TTC549 (cell line): ENCODE data around the gene TRPV5.

Experiments
- FAIRE-seq: peaks from 2 replicates; lab custom pipeline; 2012; peaks lifted over from hg19 to GRCh38; lab: Jason Lieb, UNC

Gene TRPV5

GRCh38 chr7:142885311-142886230, 48.0 kb downstream of the TRPV5 start, which contains the start of gene TRPV6:
Gene TRPV6 (minus strand): TSS chr7:142885745.
- no peak for FAIRE-seq

GRCh38 chr7:142884286-142884640, 49.3 kb downstream of the TRPV5 start:
- FAIRE-seq, result no peak

GRCh38 chr7:142883571-142884285, 49.8 kb downstream of the TRPV5 start:
- no peak for FAIRE-seq

GRCh38 chr7:142883145-142883544, 50.4 kb downstream of the TRPV5 start:
- FAIRE-seq, result no peak

- no peak for FAIRE-seq
These were observed 51.2 kb downstream of the TRPV5 start for GRCh38 chr7:142882338-142882678.

GRCh38 chr7:142881586-142882337, 51.8 kb downstream of the TRPV5 start:
- no peak for FAIRE-seq

- no peak for FAIRE-seq
These were observed 52.6 kb downstream of the TRPV5 start for GRCh38 chr7:142880876-142881505.

- FAIRE-seq, result no peak
These were observed 54.5 kb downstream of the TRPV5 start for GRCh38 chr7:142879060-142879459.

- no peak for FAIRE-seq
These were observed 55.2 kb downstream of the TRPV5 start for GRCh38 chr7:142878315-142878714.

- FAIRE-seq, result no peak
These were observed 56.3 kb downstream of the TRPV5 start for GRCh38 chr7:142876991-142877910.

- FAIRE-seq, result no peak
These were observed 57.1 kb downstream of the TRPV5 start for GRCh38 chr7:142876236-142876960.

- no peak for FAIRE-seq
These were observed 58.1 kb downstream of the TRPV5 start for GRCh38 chr7:142875456-142875855.

- no peak for FAIRE-seq
These were observed 58.7 kb downstream of the TRPV5 start for GRCh38 chr7:142874837-142875236.

- no peak for FAIRE-seq
These were observed 59.1 kb downstream of the TRPV5 start for GRCh38 chr7:142874409-142874808.

GRCh38 chr7:142873871-142874270, 59.7 kb downstream of the TRPV5 start:
- no peak for FAIRE-seq

- FAIRE-seq, result no peak
These were observed 60.2 kb downstream of the TRPV5 start for GRCh38 chr7:142873281-142873784.

GRCh38 chr7:142872106-142872675, 61.4 kb downstream of the TRPV5 start:
- FAIRE-seq, result no peak

- no peak for FAIRE-seq
These were observed 62.1 kb downstream of the TRPV5 start for GRCh38 chr7:142871260-142872105.
